ENCODE results near the gene TMEM126A.

- TF ChIP-seq CTCF (IDR thresholded peaks at IDR 0.05) (no peak), POLR2A (IDR thresholded peaks at IDR 0.05) (no peak)
Observed at GRCh38 chr11:85665733-85666132, 18.0 kb downstream of the TMEM126A start.
